Measurements from ENCODE around the gene ODAD3.

Gene ODAD3

DNA sequence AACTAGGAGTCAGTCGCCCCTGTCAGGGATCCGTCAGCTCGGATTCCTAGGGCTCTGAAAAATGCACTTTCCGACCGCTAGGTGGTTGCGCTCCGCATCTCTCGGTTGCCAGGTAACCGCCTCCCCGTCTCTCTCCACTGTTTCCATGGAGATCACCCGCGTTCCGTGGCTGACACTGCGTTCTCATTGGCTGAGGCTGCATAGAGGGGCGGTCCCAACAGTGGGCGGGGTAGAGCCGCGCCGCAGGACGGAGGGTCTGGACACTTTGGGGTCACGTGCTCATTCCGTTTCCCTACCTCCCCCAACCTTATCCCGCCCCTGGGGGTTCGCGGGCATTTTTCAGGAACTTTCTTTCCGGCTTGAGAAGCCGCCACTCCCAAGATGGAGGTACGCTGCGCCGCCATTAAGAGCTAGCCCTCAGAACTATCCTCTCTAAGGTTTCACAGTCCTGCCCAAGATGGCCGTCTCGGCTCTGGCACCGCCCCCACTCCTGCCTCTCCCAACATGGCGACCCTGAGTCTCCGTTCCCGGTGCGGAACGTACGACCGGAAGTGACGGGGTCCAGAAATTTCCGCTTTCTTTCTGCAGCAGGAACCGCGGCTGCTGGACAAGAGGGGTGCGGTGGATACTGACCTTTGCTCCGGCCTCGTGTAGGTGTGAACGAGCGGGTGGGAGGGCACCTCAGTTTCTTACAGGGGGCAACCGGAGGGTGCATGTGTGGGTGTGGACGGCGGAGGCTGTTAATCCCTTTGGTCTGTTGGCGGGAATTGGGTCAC, at the start of gene ODAD3, which contains the start of gene PRKCSH:
ODAD3 (minus strand) TSS at position 65 of the 776 bp plus-strand sequence. CDS start 105 bp downstream, outside the sequence.
PRKCSH (plus strand) TSS at position 579 of the 776 bp plus-strand sequence. CDS start 483 bp downstream, outside the sequence.
- H3K36me3 ChIP-seq (ENCODE audit: control insufficient read depth, insufficient read depth, low read length) = peaks cover 35% of the 10 kb centered on the region

GRCh38 chr19:11483366-11484111, 48.6 kb upstream of the ODAD3 start:
- Histone ChIP-seq H3K4me1 (ENCODE audit: control insufficient read depth, insufficient read depth, low read length) (peaks cover 4% of the 10 kb centered on the region; the same call in 1 of the 2 replicates), H3K9ac (ENCODE audit: low read depth, low read length) (no peak overlapping the region), H3K36me3 (ENCODE audit: control insufficient read depth, insufficient read depth, low read length) (no peaks in the 10 kb centered on the region), H3K4me3 (ENCODE audit: low read depth, low read length) (no peak overlapping the region), H3K27me3 (ENCODE audit: control insufficient read depth, insufficient read depth, low read length) (peaks cover 28% of the 10 kb centered on the region), H3K9me3 (ENCODE audit: control insufficient read depth, insufficient read depth, low read length) (no peaks in the 10 kb centered on the region), H3K27ac (ENCODE audit: low read depth, low read length) (no peak overlapping the region)

More for the DNA sequence above, at the start of gene ODAD3, which contains the start of gene PRKCSH:
- Histone ChIP-seq H3K4me3 (ENCODE audit: low read depth, low read length) (peak within 1 kb of the TSS; percentile 96), H3K27ac (ENCODE audit: low read depth, low read length) (peak within 1 kb of the TSS; percentile 88), H3K9me3 (ENCODE audit: control insufficient read depth, insufficient read depth, low read length) (no peaks in the 10 kb centered on the region), H3K9ac (ENCODE audit: low read depth, low read length) (peak within 1 kb of the TSS; percentile 95), H3K27me3 (ENCODE audit: control insufficient read depth, insufficient read depth, low read length) (no peaks in the 10 kb centered on the region), H3K4me1 (ENCODE audit: control insufficient read depth, insufficient read depth, low read length) (peaks cover 11% of the 10 kb centered on the region)

DNA sequence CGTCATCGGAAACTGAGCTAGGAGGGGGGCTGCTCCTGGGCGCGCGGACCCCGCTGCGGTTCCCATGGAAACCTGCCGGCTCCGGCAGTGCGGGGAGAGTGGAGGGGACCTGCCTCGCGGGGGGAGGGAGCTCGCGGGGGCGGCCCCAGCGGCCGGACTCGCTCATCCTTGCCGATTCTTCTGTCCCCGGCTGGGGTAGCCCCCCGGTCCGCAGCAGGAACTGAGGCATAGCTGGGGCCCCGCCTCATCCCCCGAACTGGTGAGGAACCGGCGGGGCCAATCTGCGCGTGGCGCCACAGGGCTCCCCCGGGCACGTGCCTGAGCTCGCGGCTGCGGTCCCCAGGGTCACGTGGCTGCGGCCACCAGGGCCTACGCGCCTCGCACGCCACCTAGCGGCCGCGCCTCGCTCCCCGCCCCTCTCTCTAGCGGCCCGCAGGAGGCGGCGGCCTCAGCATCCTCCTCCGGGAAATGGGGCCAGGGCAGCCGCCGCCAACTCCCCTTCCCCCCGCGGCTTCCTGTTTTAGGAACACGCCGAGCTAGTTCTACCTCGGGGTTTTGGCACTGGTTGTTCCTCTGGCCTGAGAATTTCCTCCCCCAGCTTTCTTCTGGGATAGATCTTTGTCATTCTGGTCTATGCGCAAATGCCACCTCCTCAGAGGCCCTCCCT, 47.6 kb upstream of the ODAD3 start:
- Histone ChIP-seq H3K9ac (ENCODE audit: low read depth, low read length) (no peak overlapping the region), H3K4me1 (ENCODE audit: control insufficient read depth, insufficient read depth, low read length) (peaks cover 4% of the 10 kb centered on the region; the same call in 1 of the 2 replicates), H3K9me3 (ENCODE audit: control insufficient read depth, insufficient read depth, low read length) (no peaks in the 10 kb centered on the region), H3K27ac (ENCODE audit: low read depth, low read length) (no peak overlapping the region), H3K27me3 (ENCODE audit: control insufficient read depth, insufficient read depth, low read length) (peaks cover 28% of the 10 kb centered on the region), H3K36me3 (ENCODE audit: control insufficient read depth, insufficient read depth, low read length) (no peaks in the 10 kb centered on the region), H3K4me3 (ENCODE audit: low read depth, low read length) (peak overlapping the region; percentile 54; the same call in 1 of the 2 replicates)

- Histone ChIP-seq H3K27ac (ENCODE audit: low read depth, low read length) (no peak overlapping the region), H3K27me3 (ENCODE audit: control insufficient read depth, insufficient read depth, low read length) (peaks cover 28% of the 10 kb centered on the region), H3K9me3 (ENCODE audit: control insufficient read depth, insufficient read depth, low read length) (no peaks in the 10 kb centered on the region), H3K36me3 (ENCODE audit: control insufficient read depth, insufficient read depth, low read length) (no peaks in the 10 kb centered on the region), H3K9ac (ENCODE audit: low read depth, low read length) (no peak overlapping the region), H3K4me1 (ENCODE audit: control insufficient read depth, insufficient read depth, low read length) (peaks cover 4% of the 10 kb centered on the region; the same call in 1 of the 2 replicates), H3K4me3 (ENCODE audit: low read depth, low read length) (peak overlapping the region; percentile 54; the same call in 1 of the 2 replicates)
These were observed 46.8 kb upstream of the ODAD3 start for GRCh38 chr19:11481534-11482383.

- H3K27ac ChIP-seq (ENCODE audit: low read depth, low read length) = no peak within 1 kb of the TSS
- H3K9me3 ChIP-seq (ENCODE audit: control insufficient read depth, insufficient read depth, low read length) = no peaks in the 10 kb centered on the region
- H3K4me3 ChIP-seq (ENCODE audit: low read depth, low read length) = peak within 1 kb of the TSS; percentile 30; the same call in 1 of the 2 replicates
- H3K9ac ChIP-seq (ENCODE audit: low read depth, low read length) = no peak within 1 kb of the TSS
- H3K27me3 ChIP-seq (ENCODE audit: control insufficient read depth, insufficient read depth, low read length) = peaks cover 28% of the 10 kb centered on the region
- H3K4me1 ChIP-seq (ENCODE audit: control insufficient read depth, insufficient read depth, low read length) = peaks cover 4% of the 10 kb centered on the region; the same call in 1 of the 2 replicates
- no peaks in the 10 kb centered on the region for H3K36me3 ChIP-seq (ENCODE audit: control insufficient read depth, insufficient read depth, low read length)
These were observed 46.0 kb upstream of the ODAD3 start, which contains the start of gene ELAVL3 for GRCh38 chr19:11480715-11481533. ELAVL3 (minus strand) TSS chr19:11481046; CDS start chr19:11480608, 438 bp downstream.

- peak overlapping the region; percentile 30; the same call in 1 of the 2 replicates for H3K4me3 ChIP-seq (ENCODE audit: low read depth, low read length)
- peaks cover 4% of the 10 kb centered on the region; the same call in 1 of the 2 replicates for H3K4me1 ChIP-seq (ENCODE audit: control insufficient read depth, insufficient read depth, low read length)
- H3K36me3 ChIP-seq (ENCODE audit: control insufficient read depth, insufficient read depth, low read length) = no peaks in the 10 kb centered on the region
- H3K27ac ChIP-seq (ENCODE audit: low read depth, low read length) = no peak overlapping the region
- no peaks in the 10 kb centered on the region for H3K9me3 ChIP-seq (ENCODE audit: control insufficient read depth, insufficient read depth, low read length)
- peaks cover 28% of the 10 kb centered on the region for H3K27me3 ChIP-seq (ENCODE audit: control insufficient read depth, insufficient read depth, low read length)
- H3K9ac ChIP-seq (ENCODE audit: low read depth, low read length) = no peak overlapping the region
These were observed 45.2 kb upstream of the ODAD3 start for GRCh38 chr19:11479898-11480714.

DNA sequence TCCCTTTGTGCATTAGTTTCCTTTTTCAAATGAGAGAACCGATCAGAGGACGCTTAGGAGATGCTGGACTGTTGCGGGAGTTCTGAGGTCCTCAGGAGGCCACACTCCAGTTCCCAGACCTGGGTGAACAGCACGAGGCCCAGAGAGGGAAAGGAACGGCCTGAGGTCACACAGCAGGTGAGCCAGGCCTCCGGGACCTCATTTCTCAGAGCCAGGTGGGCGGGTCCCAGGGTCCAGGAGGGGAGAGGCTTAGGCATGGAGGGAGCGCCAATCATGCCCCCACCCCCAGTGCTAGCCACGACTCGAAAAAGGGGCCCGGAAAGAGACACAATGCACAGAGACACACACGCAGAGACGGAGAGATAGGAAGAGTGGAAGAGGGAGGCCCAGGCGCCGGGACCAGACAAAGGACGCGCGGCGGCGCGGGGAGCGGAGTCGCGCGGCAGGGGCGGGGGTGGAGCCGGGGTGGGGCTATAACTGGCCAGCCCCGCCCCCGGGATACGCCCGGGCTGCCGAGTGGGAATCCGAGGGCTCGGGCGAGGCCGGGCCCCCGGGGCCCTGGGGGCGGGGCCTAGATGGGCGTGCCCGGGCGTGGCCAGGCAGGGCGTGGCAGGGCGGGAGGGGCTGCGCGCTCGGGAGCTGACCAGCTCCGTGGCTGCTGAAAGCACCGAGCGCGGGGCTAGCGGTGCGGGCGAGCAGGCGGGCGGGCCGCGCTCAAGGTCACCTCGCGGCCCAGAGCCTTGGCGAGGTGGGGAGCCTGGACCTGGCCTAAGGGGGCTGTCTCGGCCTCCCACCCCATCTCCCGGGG, 44.4 kb upstream of the ODAD3 start:
- Histone ChIP-seq H3K9me3 (ENCODE audit: control insufficient read depth, insufficient read depth, low read length) (no peaks in the 10 kb centered on the region), H3K36me3 (ENCODE audit: control insufficient read depth, insufficient read depth, low read length) (no peaks in the 10 kb centered on the region), H3K27ac (ENCODE audit: low read depth, low read length) (no peak overlapping the region), H3K4me3 (ENCODE audit: low read depth, low read length) (peak overlapping the region; percentile 50; the same call in 1 of the 2 replicates), H3K27me3 (ENCODE audit: control insufficient read depth, insufficient read depth, low read length) (peaks cover 28% of the 10 kb centered on the region), H3K9ac (ENCODE audit: low read depth, low read length) (no peak overlapping the region), H3K4me1 (ENCODE audit: control insufficient read depth, insufficient read depth, low read length) (peaks cover 4% of the 10 kb centered on the region; the same call in 1 of the 2 replicates)

- Histone ChIP-seq H3K4me3 (ENCODE audit: low read depth, low read length) (no peak overlapping the region), H3K9me3 (ENCODE audit: control insufficient read depth, insufficient read depth, low read length) (no peaks in the 10 kb centered on the region), H3K4me1 (ENCODE audit: control insufficient read depth, insufficient read depth, low read length) (peaks cover 4% of the 10 kb centered on the region; the same call in 1 of the 2 replicates), H3K27ac (ENCODE audit: low read depth, low read length) (no peak overlapping the region), H3K36me3 (ENCODE audit: control insufficient read depth, insufficient read depth, low read length) (no peaks in the 10 kb centered on the region), H3K27me3 (ENCODE audit: control insufficient read depth, insufficient read depth, low read length) (peaks cover 28% of the 10 kb centered on the region), H3K9ac (ENCODE audit: low read depth, low read length) (no peak overlapping the region)
These were observed 43.5 kb upstream of the ODAD3 start for GRCh38 chr19:11478167-11479089.

Data from HUES48 (cell line).